Neural progenitor cell (in vitro differentiated cells): Measurements from ENCODE around the gene IFIT5. TPM values are rescaled to one million over a fixed set of nuclear protein-coding genes. Genes with fewer than 3 reads are reported as not detected.

Experiments used
- DNase-seq: peaks from one replicate; pipeline ENCODE4 v3.0.0-alpha.2; 2016; ENCODE audit warnings: low spot score
- H2AFZ ChIP-seq: fragments of 200-600 bp; sonication (generic); replicated peaks from 2 replicates; pipeline ENCODE4 v1.6.1; 2016; ENCODE audit warnings: antibody characterized with exemption
- H3F3A ChIP-seq: fragments of 200-600 bp; sonication (generic); 2 replicates; pipeline ENCODE4 v1.6.1; 2016; ENCODE audit warnings: antibody characterized with exemption, low read depth
- H3K27ac ChIP-seq: fragments of 200-600 bp; sonication (generic); 2 replicates; pipeline ENCODE4 v1.5.1; 2016; ENCODE audit warnings: mild to moderate bottlenecking
- H3K27me3 ChIP-seq: fragments of 200-600 bp; sonication (generic); 2 replicates; pipeline ENCODE4 v1.6.1; 2016; ENCODE audit warnings: mild to moderate bottlenecking, moderate library complexity
- H3K36me3 ChIP-seq: fragments of 200-600 bp; sonication (generic); 2 replicates; pipeline ENCODE4 v1.5.1; 2016
- H3K4me1 ChIP-seq: fragments of 200-600 bp; sonication (generic); 2 replicates; pipeline ENCODE4 v1.6.1; 2016; ENCODE audit warnings: mixed run types
- H3K4me2 ChIP-seq: fragments of 200-600 bp; sonication (generic); 2 replicates; pipeline ENCODE4 v1.6.1; 2016
- H3K4me3 ChIP-seq: fragments of 200-600 bp; sonication (generic); 2 replicates; pipeline ENCODE4 v1.5.1; 2016
- H3K79me2 ChIP-seq: fragments of 200-600 bp; sonication (generic); 2 replicates; pipeline ENCODE4 v1.6.1; 2016; ENCODE audit warnings: low read depth
- H3K9ac ChIP-seq: fragments of 200-600 bp; sonication (generic); 2 replicates; pipeline ENCODE4 v1.6.1; 2016
- H3K9me3 ChIP-seq: fragments of 200-600 bp; sonication (generic); 2 replicates; pipeline ENCODE4 v1.5.1; 2016; ENCODE audit warnings: low read depth
- H4K20me1 ChIP-seq: fragments of 200-600 bp; sonication (generic); 2 replicates; pipeline ENCODE4 v1.6.1; 2016; ENCODE audit warnings: low read depth
- H3K27ac Mint-ChIP-seq: 3 replicates; pipeline ENCODE4 v1.8.0; 2021; ENCODE audit warnings: mixed read lengths
- H3K27me3 Mint-ChIP-seq: 2 replicates; pipeline ENCODE4 v1.8.0; 2022; ENCODE audit warnings: low read depth, mild to moderate bottlenecking, inconsistent platforms, moderate library complexity, mixed read lengths; ENCODE audit not compliant: insufficient read depth
- H3K36me3 Mint-ChIP-seq: 3 replicates; pipeline ENCODE4 v1.8.0; 2021; ENCODE audit warnings: mixed read lengths
- H3K4me1 Mint-ChIP-seq: 3 replicates; pipeline ENCODE4 v1.8.0; 2021; ENCODE audit warnings: mixed read lengths
- H3K4me3 Mint-ChIP-seq: 3 replicates; pipeline ENCODE4 v1.8.0; 2021; ENCODE audit warnings: mild to moderate bottlenecking, moderate library complexity, mixed read lengths
- H3K9me3 Mint-ChIP-seq: 3 replicates; pipeline ENCODE4 v1.8.0; 2020; ENCODE audit warnings: mixed read lengths
- EZH2 ChIP-seq: fragments of 200-600 bp; sonication (generic); IDR thresholded peaks from 2 replicates; pipeline ENCODE4 v1.6.1; 2017; ENCODE audit warnings: antibody characterized with exemption, mild to moderate bottlenecking, moderate library complexity
- EZH2phosphoT487 ChIP-seq: fragments of 200-600 bp; sonication (generic); IDR thresholded peaks from 2 replicates; pipeline ENCODE4 v1.6.1; 2017; ENCODE audit warnings: antibody characterized with exemption
- total RNA-seq: library from RNA; depleted of rRNA; stranded (reverse); fragments of >200 nt; gene quantifications from 2 replicates; pipeline ENCODE4 v1.2.3, GENCODE V29; 2015; ENCODE audit warnings: low replicate concordance
- TF ChIP-seq, protein P1 (sequence below): fragments of 200-600 bp; sonication (generic); IDR thresholded peaks from 2 replicates; pipeline ENCODE4 v1.5.1; 2017; ENCODE audit warnings: antibody characterized with exemption, mild to moderate bottlenecking

IFIT5 gene
- total RNA-seq, 1 donor from 2014 or later, result 7.0 TPM

- TF ChIP-seq, protein P1, sequence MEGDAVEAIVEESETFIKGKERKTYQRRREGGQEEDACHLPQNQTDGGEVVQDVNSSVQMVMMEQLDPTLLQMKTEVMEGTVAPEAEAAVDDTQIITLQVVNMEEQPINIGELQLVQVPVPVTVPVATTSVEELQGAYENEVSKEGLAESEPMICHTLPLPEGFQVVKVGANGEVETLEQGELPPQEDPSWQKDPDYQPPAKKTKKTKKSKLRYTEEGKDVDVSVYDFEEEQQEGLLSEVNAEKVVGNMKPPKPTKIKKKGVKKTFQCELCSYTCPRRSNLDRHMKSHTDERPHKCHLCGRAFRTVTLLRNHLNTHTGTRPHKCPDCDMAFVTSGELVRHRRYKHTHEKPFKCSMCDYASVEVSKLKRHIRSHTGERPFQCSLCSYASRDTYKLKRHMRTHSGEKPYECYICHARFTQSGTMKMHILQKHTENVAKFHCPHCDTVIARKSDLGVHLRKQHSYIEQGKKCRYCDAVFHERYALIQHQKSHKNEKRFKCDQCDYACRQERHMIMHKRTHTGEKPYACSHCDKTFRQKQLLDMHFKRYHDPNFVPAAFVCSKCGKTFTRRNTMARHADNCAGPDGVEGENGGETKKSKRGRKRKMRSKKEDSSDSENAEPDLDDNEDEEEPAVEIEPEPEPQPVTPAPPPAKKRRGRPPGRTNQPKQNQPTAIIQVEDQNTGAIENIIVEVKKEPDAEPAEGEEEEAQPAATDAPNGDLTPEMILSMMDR, result no peak
- TF ChIP-seq EZH2phosphoT487, result no peak
- H3K27me3 ChIP-seq, result no peaks in the 10 kb centered on the region
These were observed 37.8 kb downstream of the IFIT5 start for GRCh38 chr10:89452193-89452592.

DNA sequence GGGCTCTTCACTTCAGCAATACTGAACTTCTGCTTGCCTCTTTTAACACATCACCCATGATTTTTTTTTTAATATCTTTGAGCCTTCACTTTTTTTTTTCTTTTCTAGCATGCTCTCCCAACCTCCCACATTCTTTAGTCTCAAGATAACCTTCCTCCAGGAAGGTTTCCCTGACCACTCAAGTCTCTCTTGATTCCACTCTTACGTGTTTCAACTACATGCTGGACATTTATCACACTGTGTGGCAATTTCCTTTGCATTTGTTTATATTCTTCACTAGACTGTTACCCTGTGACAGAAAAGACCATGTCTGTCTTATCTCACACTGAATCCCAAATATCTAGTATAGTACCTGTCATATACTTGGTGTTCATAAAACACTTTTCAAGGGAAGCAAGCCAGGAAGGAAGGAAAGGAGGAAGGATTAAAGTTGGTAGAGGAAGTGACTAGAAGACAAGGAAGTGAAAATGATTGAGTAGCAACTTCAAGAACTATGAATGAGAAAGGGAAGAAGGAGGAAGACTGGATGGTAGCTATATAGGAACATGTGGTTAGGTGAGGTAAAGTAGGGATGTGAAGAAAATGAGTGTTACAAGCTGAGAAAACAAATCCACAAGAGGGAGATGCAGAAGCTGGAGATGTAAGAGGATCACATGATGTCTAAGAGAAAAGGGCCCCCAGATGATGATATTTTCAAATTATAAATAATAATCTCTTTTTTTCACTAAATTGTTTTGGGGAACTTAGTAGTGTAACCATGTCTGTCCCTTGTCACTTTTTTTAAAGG lies 40.4 kb downstream of the IFIT5 start:
- Histone ChIP-seq H3K9me3 (no peaks in the 10 kb centered on the region), H3K27me3 (no peaks in the 10 kb centered on the region), H3K4me2 (no peak overlapping the region), H2AFZ (no peak overlapping the region), H4K20me1 (no peaks in the 10 kb centered on the region), H3F3A (no peaks in the 10 kb centered on the region), H3K27ac (no peak overlapping the region), H3K79me2 (no peaks in the 10 kb centered on the region), H3K36me3 (no peaks in the 10 kb centered on the region), H3K9ac (no peak overlapping the region), H3K4me1 (no peaks in the 10 kb centered on the region), H3K4me3 (no peak overlapping the region)
- TF ChIP-seq, protein P1, result no peak
- no peak for TF ChIP-seq EZH2
- no peak for TF ChIP-seq EZH2phosphoT487
- Mint-ChIP-seq H3K36me3 (no peaks in the 10 kb centered on the region), H3K27me3 (peaks cover 4% of the 10 kb centered on the region), H3K27ac (no peak overlapping the region), H3K4me3 (no peak overlapping the region), H3K4me1 (no peaks in the 10 kb centered on the region), H3K9me3 (no peaks in the 10 kb centered on the region)
- no peak for DNase-seq

More at GRCh38 chr10:89452193-89452592, 37.8 kb downstream of the IFIT5 start:
- no peaks in the 10 kb centered on the region for H4K20me1 ChIP-seq
- H3K27me3 Mint-ChIP-seq, result peaks cover 4% of the 10 kb centered on the region
- DNase-seq, result no peak
- no peak overlapping the region for H3K27ac ChIP-seq
- H2AFZ ChIP-seq, result no peak overlapping the region
- H3K36me3 ChIP-seq, result no peaks in the 10 kb centered on the region
- no peaks in the 10 kb centered on the region for H3F3A ChIP-seq
- no peaks in the 10 kb centered on the region for H3K9me3 Mint-ChIP-seq
- H3K79me2 ChIP-seq, result no peaks in the 10 kb centered on the region
- H3K9ac ChIP-seq, result no peak overlapping the region
- H3K4me2 ChIP-seq, result no peak overlapping the region
- no peak overlapping the region for H3K4me3 ChIP-seq
- no peak overlapping the region for H3K4me3 Mint-ChIP-seq
- no peaks in the 10 kb centered on the region for H3K36me3 Mint-ChIP-seq
- H3K27ac Mint-ChIP-seq, result no peak overlapping the region
- H3K4me1 Mint-ChIP-seq, result no peaks in the 10 kb centered on the region
- no peaks in the 10 kb centered on the region for H3K9me3 ChIP-seq
- no peaks in the 10 kb centered on the region for H3K4me1 ChIP-seq

DNA sequence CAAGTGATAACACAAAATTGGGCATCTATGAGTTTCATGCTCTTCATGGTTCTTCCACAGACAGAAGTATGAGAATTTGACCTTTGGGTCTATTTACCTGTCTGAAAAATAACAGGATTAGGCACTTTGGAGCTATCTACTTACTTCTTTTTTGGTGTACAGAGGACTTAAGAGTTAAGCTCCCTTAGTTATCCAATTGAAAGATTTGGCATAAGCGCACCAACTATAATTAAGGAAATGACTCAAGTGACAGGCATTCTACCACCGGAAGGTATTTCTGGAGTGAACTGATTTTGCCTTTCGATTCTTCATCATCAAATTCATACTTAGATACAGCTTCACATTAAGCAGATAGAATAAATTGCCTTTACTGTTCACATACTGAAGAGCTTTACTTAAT lies 43.9 kb downstream of the IFIT5 start:
- Histone ChIP-seq H3K27ac (no peak overlapping the region), H3K27me3 (no peaks in the 10 kb centered on the region), H3K9ac (no peak overlapping the region), H3K4me3 (no peak overlapping the region), H4K20me1 (no peaks in the 10 kb centered on the region), H3K4me2 (no peak overlapping the region), H3K36me3 (no peaks in the 10 kb centered on the region), H3K79me2 (no peaks in the 10 kb centered on the region), H3K4me1 (no peaks in the 10 kb centered on the region), H3K9me3 (no peaks in the 10 kb centered on the region), H3F3A (no peaks in the 10 kb centered on the region), H2AFZ (no peak overlapping the region)
- H3K27ac Mint-ChIP-seq, result no peak overlapping the region
- no peaks in the 10 kb centered on the region for H3K36me3 Mint-ChIP-seq
- no peak for TF ChIP-seq EZH2phosphoT487
- no peak for TF ChIP-seq EZH2
- TF ChIP-seq, protein P1, result no peak
- H3K4me1 Mint-ChIP-seq, result no peaks in the 10 kb centered on the region
- H3K27me3 Mint-ChIP-seq, result peaks cover 4% of the 10 kb centered on the region
- no peaks in the 10 kb centered on the region for H3K9me3 Mint-ChIP-seq
- no peak overlapping the region for H3K4me3 Mint-ChIP-seq
- DNase-seq, result no peak
